Measurements from ENCODE around the gene WSCD1.

DNA sequence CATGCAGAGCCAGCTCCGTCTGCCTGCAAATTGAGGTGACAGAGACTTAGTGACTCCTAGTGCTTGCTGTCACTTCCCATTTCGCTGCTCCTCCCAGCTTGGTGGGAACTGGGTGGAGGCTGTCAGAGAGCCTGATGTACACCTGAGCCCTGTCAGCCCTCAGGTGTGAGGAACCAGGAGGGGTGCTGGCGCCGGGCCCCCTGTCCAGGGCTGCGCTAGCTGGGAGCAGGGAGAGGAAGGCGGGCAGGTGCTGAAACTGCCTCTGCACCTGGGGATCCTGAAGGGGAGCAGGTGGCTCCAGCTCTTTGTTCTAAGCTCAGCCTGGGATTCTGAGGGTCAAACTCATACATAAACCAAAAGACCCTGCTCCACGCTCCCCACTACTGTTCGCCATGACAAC lies 10.8 kb upstream of the WSCD1 start:
- TF ChIP-seq, protein P1, sequence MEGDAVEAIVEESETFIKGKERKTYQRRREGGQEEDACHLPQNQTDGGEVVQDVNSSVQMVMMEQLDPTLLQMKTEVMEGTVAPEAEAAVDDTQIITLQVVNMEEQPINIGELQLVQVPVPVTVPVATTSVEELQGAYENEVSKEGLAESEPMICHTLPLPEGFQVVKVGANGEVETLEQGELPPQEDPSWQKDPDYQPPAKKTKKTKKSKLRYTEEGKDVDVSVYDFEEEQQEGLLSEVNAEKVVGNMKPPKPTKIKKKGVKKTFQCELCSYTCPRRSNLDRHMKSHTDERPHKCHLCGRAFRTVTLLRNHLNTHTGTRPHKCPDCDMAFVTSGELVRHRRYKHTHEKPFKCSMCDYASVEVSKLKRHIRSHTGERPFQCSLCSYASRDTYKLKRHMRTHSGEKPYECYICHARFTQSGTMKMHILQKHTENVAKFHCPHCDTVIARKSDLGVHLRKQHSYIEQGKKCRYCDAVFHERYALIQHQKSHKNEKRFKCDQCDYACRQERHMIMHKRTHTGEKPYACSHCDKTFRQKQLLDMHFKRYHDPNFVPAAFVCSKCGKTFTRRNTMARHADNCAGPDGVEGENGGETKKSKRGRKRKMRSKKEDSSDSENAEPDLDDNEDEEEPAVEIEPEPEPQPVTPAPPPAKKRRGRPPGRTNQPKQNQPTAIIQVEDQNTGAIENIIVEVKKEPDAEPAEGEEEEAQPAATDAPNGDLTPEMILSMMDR (IDR thresholded peaks at IDR 0.05; ENCODE audit: poor library complexity, severe bottlenecking) = no peak
- TF ChIP-seq RAD21 (conservative IDR thresholded peaks at IDR 0.05) (no peak), POLR2AphosphoS5 (IDR thresholded peaks at IDR 0.05) (no peak), EZH2 (IDR thresholded peaks at IDR 0.05; ENCODE audit: borderline replicate concordance, insufficient read depth, low read length, poor library complexity, severe bottlenecking) (no peak)
- TF ChIP-seq, protein P2, sequence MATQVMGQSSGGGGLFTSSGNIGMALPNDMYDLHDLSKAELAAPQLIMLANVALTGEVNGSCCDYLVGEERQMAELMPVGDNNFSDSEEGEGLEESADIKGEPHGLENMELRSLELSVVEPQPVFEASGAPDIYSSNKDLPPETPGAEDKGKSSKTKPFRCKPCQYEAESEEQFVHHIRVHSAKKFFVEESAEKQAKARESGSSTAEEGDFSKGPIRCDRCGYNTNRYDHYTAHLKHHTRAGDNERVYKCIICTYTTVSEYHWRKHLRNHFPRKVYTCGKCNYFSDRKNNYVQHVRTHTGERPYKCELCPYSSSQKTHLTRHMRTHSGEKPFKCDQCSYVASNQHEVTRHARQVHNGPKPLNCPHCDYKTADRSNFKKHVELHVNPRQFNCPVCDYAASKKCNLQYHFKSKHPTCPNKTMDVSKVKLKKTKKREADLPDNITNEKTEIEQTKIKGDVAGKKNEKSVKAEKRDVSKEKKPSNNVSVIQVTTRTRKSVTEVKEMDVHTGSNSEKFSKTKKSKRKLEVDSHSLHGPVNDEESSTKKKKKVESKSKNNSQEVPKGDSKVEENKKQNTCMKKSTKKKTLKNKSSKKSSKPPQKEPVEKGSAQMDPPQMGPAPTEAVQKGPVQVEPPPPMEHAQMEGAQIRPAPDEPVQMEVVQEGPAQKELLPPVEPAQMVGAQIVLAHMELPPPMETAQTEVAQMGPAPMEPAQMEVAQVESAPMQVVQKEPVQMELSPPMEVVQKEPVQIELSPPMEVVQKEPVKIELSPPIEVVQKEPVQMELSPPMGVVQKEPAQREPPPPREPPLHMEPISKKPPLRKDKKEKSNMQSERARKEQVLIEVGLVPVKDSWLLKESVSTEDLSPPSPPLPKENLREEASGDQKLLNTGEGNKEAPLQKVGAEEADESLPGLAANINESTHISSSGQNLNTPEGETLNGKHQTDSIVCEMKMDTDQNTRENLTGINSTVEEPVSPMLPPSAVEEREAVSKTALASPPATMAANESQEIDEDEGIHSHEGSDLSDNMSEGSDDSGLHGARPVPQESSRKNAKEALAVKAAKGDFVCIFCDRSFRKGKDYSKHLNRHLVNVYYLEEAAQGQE (IDR thresholded peaks at IDR 0.05; ENCODE audit: borderline replicate concordance) = no peak

Data from neural cell (in vitro differentiated cells).